Epithelial cell of prostate (primary cell): Measurements from ENCODE around the gene THSD8.

Experiments used
- DNase-seq: peaks from one replicate; pipeline ENCODE4 v3.0.0-alpha.2; 2011; ENCODE audit warnings: low read depth, low spot score
- H3K27ac ChIP-seq: fragments of 450-650 bp; 2 replicates; pipeline ENCODE4 v1.5.1; 2017; ENCODE audit warnings: mild to moderate bottlenecking

Gene THSD8

DNA sequence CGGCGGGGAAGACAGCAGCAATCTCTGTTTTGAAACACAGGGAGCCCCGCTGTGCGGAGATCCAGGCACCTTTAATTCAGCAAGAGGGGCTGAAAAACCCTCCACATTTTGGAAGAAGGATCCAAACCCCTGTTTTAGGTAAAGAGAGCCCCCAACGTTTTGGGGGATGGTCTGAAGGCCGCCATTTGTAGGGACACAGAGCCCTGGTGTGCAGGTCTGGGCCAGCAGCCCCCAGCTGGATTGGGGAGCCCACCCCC lies 23.0 kb upstream of the THSD8 start:
- H3K27ac ChIP-seq = peak overlapping the region; percentile 92
- DNase-seq = no peak

DNA sequence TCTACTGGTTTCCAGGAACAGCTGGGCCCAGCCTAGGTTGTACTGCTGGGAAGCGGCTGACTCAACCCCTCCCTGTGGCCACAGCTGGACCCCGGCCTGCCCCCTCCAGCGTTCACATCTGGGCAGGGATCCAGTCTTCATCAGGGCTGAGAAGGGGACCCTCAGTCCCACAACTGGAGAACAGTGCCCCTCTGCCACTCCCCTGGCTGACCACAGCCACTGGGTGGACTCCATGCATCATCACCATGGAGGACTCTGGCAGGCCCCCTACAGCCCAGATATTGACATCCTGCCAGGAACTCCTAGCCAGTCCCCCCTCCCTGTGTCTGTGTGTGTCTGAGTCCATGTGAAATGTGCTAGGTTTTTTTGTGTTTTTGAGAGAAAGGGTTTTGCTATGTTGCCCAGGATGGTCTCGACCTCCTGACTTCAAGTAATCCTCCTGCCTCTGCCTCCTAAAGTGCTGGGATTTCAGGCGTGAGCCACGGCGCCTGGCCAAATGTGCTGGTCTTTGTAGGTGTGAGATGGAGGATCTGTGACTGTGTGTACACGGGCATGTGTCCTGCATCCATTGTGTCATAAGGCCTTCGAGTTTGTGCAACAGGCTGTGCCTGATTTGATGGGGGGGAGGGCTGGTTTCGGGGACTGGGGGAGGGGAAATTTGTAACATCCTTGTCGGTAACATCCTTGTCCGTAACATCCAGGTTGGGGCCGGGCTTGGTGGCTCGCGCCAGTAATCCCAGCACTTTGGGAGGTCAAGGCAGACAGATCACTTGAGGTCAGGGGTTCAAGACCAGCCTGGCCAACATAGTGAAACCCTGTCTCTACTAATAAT lies 22.5 kb upstream of the THSD8 start:
- DNase-seq = no peak
- peak overlapping the region; percentile 92 for H3K27ac ChIP-seq

DNA sequence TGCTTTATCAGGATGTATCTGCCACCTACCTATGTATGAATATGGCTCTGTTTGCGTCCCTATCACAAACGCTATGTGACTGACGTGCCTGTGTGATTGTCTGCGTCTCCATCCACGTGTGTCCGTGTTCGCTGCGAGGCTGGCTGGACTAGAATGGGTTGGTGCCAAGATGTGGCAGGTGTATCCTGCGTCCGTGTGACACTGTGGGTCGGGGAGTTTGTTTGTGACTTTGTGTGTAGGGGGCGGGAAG lies 19.8 kb upstream of the THSD8 start:
- DNase-seq = no peak
- H3K27ac ChIP-seq = peak overlapping the region; percentile 100

DNA sequence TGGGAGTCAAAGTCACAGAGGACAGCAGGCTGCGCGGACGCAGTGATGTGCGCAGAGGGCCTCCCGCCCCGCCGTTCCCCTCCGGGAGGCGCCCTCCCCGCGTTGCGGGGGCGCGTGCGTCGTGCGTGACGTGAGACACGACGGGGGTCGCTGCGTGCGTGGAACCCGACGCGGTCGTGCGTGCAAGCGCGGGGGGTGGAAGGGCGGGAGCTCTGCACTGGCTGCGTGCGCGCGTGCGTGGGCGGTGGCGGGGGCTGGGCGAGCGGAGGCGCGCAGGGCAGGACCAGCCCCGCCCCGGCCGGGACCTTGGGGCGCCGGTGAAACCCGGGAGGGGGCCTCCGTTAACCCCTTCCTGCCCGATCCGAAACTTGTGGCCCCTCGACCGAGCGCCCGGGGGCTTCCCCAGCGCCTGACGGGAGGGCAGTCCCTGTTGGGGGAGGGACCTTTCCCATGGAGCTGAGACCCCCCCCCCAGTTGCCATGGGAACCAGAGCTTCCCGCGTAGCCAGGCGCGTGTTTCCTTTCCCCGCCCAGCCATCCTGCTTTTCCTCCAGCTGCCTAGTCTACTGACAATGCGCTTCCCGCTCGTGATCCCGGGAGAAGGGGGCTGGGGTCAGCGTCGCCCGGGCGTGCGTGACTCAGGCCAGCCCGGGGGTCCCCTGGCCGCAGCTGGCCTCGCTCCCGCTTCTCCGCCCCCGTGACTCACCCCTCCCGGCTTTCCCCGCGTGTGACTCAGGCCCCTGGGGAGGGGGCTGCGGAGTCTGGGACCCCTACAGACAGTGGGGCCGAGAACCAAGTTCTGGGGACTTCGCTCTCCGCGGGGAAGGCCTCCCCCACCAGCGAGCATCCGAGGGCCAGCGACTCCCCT lies 19.2 kb upstream of the THSD8 start:
- DNase-seq = no peak
- peak overlapping the region; percentile 100 for H3K27ac ChIP-seq

DNA sequence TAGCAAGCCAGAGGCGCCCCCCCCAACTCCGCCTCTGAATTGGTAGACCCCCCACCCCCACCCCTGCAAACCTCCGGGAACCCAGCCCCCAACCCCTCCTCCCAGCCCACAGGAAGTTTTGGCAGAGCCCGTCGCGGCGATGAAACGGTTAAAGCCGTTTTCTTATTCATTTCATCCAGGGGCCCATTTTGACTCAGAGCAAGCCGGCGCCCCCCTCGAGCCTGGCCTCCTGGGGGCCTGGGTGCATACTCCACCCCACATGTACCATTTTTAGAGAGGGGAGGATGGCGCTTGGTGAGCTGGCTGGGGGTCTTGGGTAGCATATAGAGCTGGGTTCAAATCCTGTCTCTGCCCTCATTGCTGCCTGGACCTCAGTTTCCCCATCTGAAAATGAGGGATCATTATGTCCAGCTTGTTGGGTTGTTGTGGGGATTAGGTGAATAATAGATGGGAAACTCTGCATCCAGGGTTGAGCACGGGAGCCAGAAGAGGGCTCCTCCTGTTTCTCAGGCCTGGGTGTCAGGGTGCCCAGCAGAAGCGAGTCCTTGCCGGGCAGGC lies 18.5 kb upstream of the THSD8 start:
- DNase-seq = no peak
- peak overlapping the region; percentile 100 for H3K27ac ChIP-seq

DNA sequence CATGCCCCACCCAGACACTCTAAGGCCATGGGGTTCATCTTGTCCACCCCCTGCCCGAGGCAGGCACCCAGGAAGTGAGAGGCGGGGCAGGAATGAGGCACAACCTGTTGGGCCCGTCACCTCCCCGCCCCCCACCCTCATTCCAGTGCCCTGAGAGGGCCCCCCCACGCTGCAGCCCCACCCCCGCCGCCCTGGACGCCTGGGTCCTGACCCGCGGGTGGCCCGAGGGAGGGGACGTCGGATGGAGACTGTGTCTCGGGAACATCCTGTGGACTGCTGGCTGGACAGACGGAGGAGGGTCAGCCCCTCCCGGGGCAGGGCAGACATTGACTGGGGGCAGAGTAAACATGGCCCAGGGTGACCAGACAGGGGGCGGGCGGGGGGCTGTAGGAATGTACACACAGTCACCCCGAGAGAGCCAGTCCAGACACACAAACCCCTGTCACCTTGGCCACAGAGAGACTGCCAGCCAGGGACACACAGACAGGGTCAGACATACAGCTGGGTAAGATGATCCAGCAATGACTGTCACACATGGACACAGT lies 17.9 kb upstream of the THSD8 start:
- DNase-seq = no peak
- peak overlapping the region; percentile 100 for H3K27ac ChIP-seq

DNA sequence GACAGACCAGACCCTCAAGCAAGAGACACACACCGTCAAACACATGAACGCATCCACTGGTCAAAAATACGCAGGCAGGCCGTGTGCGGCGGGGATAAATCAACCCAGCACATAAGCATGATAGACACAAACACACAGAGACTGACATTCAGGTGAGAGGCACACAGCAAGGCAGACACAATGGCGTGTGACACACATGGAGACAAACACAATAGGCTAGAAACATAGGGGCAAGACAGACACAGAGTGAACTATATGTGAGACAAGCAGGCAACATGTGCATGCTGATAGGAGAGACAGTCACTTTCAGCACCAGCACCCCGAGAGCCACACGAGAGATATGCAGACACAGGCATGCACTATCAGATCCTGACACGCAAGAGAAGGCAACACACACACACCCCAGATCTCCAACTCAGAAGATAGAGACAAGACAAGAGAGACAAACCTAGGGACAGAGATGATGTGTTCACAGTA lies 17.4 kb upstream of the THSD8 start:
- DNase-seq = no peak
- H3K27ac ChIP-seq = peak overlapping the region; percentile 100

DNA sequence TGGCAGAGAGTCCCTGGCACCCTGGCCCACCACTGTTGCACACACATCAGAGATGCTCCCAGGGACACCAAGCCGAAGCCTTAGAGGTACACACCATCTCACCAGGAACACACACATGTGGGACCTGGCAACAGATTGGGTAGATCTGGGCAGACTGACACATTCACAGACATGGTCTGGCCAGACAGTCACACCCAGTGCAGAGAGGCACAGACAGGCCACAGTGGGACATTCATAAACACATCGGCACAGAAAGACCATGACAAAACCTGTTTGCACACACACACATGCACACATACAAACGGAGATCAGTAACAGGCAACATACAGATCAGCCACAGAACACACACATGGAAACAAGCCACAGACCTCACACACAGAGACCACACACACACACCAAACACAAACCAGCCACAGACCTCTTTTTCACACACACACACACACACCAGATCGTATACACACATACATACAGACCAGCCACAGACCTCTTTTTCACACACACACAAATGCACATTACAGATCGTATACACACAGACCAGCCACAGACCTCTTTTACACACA lies 16.9 kb upstream of the THSD8 start:
- no peak for DNase-seq
- H3K27ac ChIP-seq = peak overlapping the region; percentile 100

DNA sequence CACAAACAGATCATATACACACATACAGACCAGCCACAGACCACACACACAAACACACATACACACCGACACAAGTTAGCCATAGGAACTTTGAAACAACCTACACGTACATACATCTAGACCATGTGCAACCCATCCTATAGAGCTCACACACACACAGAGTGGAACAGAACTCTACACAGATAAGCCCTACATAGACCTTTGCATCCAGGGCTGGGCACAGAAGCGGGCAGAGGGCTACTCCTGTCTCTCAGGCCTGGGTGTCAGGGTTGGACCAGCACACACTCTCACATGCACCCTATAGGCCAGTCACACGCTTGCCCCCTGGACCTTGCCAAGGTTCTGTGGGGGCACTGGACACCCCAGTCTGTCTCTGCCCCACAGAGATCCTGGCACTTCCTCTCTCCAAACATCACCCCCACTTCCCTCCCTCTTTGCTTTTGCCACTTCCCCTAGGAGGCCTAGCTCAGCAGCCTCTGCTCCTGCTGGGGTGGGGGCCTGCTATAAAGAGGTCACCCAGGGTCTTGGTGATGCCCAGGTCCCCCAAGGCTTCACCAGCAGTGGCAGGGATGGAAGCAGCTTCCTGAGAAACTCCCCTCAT lies 16.3 kb upstream of the THSD8 start:
- DNase-seq = no peak
- peak overlapping the region; percentile 100 for H3K27ac ChIP-seq

DNA sequence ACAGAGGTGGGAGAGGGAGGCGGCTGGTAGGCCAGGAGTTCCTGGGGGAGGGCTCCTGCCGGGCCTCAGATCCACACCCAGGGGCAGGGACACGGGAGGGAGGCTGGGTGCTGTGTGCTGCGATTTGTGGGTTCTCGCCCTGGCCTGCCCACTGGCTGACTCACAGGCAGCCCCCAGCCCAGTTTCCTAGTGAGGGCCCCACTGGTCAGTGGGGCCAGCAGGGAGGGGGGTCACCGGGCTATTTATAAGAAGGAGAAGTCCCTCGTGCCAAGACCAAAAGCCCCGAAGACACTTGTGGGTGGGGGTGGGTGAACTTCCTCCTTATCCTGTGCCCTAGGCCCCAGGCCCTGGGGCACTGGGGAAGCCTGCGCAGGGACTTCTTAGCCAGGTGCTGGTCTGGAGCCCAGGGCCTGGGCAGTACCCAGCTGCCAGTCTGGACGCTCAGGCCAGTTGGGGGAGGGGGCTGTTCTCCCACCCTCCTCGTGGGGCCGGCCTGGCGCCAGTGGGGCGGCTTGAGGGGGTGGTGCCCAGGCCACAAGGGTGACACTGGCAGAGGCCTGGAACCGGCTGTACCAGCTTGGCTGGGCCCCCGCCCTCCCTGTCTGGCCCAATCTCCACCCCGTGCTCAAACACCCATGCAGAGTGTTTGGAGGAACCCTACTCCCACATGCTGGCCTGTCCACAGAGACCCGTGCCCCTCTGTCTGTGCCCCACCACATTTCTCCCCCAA lies 15.6 kb upstream of the THSD8 start:
- no peak for DNase-seq
- H3K27ac ChIP-seq = peak overlapping the region; percentile 100

DNA sequence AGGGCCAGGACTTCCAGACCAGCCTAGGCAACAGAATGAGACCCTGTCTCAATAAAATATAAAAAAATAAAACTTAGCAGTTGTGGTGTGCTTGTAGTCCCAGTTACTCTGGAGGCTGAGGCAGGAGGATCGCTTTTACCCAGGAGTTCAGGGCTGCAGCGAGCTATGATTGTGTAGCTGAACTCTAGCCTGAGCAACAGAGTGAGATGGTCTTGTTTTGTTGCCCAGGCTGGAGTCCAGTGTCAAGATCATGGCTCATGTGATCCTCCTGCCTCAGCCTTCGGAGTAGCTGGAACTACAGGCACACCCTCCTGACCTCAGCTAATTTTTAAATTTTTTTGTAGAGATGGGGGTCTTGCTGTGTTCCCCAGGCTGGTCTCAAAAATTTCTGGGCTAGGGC lies 14.9 kb upstream of the THSD8 start:
- DNase-seq = no peak
- H3K27ac ChIP-seq = peak overlapping the region; percentile 100

DNA sequence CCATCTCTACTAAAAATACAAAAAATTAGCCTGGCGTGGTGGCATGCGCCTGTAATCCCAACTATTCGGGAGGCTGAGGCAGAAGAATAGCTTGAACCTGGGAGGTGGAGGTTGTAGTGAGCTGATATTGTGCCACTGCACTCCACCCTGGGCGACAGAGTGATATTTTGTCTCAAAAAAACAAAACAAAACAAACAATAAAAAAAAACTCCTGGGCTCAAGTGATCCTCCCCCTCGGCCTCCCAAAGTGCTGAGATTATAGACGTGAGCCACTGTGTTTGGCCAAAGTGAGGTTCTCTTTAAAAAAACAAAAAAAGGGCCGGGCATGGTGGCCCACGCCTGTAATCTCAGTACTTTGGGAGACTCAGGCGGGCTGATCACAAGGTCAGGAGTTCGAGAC lies 14.4 kb upstream of the THSD8 start:
- H3K27ac ChIP-seq = peak overlapping the region; percentile 100
- no peak for DNase-seq

DNA sequence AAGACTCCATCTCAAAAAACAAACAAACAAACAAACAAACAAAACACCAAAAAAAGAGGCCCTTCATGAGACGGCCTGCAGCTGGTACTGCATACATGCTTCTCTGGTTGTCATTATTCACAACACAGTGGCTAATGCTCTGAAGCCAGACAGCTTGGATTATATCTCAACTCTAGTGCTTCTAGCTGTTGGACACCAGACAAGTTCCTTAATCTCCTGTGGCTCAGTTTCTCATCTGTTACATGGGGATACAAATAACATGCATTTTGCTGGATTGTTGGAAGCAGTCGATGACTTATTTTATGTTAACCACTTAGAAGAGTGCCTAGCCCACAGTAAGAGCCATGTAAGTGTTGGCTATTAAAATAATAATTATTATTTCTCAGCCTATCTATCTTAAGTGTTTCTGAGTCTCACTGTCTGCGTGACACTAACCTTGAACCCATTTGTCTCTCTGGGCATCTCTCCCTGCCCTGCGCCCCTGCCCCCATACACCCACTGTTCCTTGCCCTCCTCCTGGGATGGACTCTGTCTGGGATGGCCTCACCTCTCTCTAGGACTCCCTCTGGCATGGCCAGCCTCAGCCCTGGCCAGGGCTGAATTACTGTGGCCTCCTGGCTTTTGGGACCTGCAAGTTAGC lies 13.7 kb upstream of the THSD8 start:
- no peak for DNase-seq
- H3K27ac ChIP-seq = peak overlapping the region; percentile 100

DNA sequence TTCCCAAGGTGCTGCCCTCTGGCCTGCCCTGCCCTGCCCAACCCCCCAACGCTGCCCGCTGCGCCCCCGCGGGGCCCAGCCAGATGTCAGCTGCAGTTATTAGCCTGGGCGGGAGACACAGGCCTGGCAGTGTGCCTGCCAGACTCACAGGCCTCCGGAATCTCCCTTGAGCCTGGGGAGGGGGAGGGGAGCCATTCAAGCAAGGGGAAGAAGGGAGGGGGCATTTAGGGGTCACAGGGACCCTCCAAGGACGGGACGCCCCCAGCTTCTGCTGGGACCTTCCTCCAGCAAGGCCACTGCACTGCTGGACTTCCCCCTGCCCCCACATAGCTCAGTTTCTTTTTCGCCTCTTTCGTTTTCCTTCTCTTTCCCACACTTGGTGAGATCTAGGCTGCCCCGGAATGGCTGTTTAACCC lies 13.2 kb upstream of the THSD8 start:
- DNase-seq = no peak
- H3K27ac ChIP-seq = peak overlapping the region; percentile 100

DNA sequence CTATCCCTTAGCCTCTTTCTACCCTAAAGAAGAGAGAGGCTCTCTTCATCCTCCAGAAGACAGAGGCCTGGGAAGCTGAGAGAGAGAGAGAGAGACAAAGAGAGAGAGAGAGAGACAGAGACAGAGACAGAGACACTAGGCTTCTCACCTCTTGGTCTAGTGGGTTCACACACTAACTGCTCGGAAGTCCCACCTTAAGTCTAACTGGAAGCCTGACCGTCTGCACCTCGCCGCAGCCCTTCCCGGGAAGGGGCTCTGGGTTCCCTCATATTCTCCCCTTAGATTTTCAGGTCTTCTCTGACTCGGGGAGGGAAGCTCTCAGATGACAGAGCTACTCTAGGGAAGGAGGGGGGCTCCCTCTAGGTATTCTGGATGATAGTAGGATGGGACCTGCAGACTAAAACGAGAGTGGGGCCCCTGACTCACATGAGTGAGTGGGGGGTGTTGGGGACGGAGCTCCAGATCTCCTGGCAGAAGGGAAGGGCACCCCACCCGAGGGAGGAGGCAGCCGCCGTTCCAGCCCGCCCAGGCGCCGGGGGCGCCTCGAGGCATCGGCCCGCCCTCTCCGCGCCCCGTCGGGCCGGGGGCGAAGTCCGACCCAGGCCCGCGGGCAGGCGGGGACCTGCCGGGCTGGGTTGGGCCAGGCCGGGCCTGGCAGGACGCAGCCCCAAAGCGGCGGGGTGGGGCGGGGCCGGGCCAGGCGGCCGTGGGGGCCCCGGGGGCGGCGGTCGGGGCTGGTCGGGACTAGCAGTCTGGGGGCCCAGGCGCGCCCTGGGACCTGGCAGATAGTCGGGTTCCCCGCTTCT lies 12.6 kb upstream of the THSD8 start:
- DNase-seq = no peak
- peak overlapping the region; percentile 100 for H3K27ac ChIP-seq

DNA sequence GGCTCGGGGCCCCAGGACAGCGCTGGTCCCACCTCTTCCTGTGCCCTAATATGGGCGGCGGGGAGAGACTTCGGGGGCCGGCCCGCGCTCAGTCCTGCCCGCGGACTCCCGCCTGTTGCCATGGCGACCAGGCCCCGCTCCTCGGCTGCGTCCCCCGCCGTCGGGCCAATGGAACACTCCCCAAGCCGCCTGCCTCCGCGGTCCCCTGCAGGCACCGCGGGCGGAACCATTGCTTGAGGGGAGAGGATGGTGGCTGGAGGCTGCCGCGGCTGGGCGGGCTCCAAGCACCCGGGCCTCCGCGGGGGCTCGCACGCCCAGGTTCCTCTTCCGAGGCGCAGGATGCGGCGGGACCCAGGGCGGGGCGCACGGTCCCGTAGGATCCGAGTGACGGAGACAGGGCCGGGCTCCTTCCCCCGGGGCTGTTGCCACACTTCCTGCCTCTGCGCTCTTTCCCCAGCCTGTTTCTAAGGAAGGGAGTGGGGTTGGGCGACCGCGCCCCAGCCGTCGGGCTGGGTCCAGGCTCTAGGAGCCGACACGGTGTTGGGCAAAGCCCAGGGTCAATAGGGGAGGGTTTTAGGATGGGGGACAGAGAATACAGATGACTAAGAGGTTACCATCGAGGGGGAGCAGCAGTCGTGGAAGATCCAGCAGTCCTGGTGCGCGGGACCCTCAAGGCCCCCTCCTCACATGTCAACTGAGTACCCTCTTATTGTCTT lies 11.8 kb upstream of the THSD8 start:
- H3K27ac ChIP-seq = peak overlapping the region; percentile 100
- peak; percentile 84 for DNase-seq

DNA sequence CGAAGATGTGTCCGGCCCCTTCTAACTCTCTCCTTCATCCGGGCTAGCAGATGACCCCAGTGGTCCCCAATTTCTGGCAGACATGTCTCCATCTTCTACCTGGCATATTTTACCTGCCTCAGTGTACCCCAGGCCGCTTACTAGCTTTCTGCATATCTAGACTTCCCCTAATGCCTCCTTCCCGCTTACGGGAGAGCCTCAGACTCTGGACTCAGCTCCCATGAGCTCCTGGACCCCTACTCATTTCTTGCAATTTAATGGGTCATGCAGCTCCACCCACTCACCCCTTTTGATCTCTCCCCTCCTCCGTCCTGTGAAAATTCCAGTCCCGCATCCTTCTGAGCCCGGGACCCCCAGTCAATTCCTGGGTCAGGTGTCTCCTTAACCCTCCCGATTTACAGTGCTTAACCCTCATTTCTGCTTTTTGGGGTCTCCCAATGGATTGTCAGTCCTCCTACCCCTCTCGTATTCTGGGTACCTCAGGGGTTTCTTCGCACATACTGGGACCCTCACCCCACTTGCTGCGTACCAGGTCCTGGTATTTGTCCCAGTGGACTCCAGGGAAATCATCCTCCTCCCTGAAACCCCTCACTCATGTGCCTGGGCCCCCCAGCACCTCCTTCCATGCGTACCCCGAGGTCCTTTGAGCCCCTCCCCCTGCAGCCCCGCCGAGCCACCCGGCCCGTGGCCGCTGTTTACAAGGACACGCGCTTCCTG lies 11.1 kb upstream of the THSD8 start:
- H3K27ac ChIP-seq = peak overlapping the region; percentile 100
- DNase-seq = no peak
